ENCODE measurements around the gene CYP11A1. TPM values are rescaled to one million over a fixed set of nuclear protein-coding genes. Genes with fewer than 3 reads are reported as not detected.

CYP11A1 gene
- total RNA-seq, 1 experiment from 2014 or later, result 1.7 TPM

GRCh38 chr15:74370471-74370870 is 3.0 kb upstream of the CYP11A1 start:
- Histone ChIP-seq H3K27ac (ENCODE audit: insufficient read length, low read depth, low read length) (no peak overlapping the region), H3K18ac (ENCODE audit: insufficient read length, low read depth, low read length) (no peak overlapping the region), H4K8ac (replicated peaks; ENCODE audit: insufficient read length, low read depth, low read length) (no peak overlapping the region), H3K27me3 (ENCODE audit: insufficient read depth, low read length) (no peaks in the 10 kb centered on the region; the same call in 1 of the 2 replicates), H2BK5ac (ENCODE audit: insufficient read length, low read length) (no peak overlapping the region), H2BK12ac (ENCODE audit: insufficient read length, low read depth, low read length) (no peak overlapping the region), H4K20me1 (ENCODE audit: control insufficient read depth, insufficient read depth, insufficient read length) (no peaks in the 10 kb centered on the region), H2AK5ac (ENCODE audit: insufficient read length, low read length) (no peak overlapping the region), H2BK120ac (ENCODE audit: low read depth, low read length, poor library complexity, severe bottlenecking) (no peak overlapping the region), H3K23me2 (ENCODE audit: insufficient read length, low read depth, low read length, poor library complexity, severe bottlenecking) (peaks cover 18% of the 10 kb centered on the region), H3K9ac (ENCODE audit: extremely low read depth, insufficient read length, low read length) (no peak overlapping the region), H3K4ac (ENCODE audit: low read depth, low read length) (no peak overlapping the region), H2BK15ac (ENCODE audit: low read depth, low read length) (no peak overlapping the region), H3T11ph (ENCODE audit: low read length) (no peak overlapping the region), H3K79me2 (ENCODE audit: insufficient read depth, low read length) (no peaks in the 10 kb centered on the region), H3K9me3 (ENCODE audit: control insufficient read depth, low read depth, low read length) (no peaks in the 10 kb centered on the region), H3K56ac (ENCODE audit: insufficient read length, low read depth, low read length) (no peak overlapping the region), H3K23ac (ENCODE audit: insufficient read length, low read depth, low read length) (no peak overlapping the region), H3K79me1 (ENCODE audit: insufficient read depth, low read depth, low read length, poor library complexity, severe bottlenecking) (no peaks in the 10 kb centered on the region), H3K4me2 (ENCODE audit: insufficient read depth, insufficient read length, low read length) (no peak overlapping the region), H3K4me1 (ENCODE audit: insufficient read depth, low read length) (no peaks in the 10 kb centered on the region; the same call in 1 of the 2 replicates), H4K91ac (ENCODE audit: insufficient read length, low read depth, low read length) (no peak overlapping the region), H4K5ac (ENCODE audit: insufficient read length, low read depth, low read length) (no peak overlapping the region), H3K14ac (ENCODE audit: insufficient read depth, low read length) (no peak overlapping the region), H2AFZ (ENCODE audit: low read length) (no peak overlapping the region), H2BK20ac (ENCODE audit: low read depth, low read length, poor library complexity, severe bottlenecking) (no peak overlapping the region)
- H3K27ac Mint-ChIP-seq, result no peak overlapping the region
- no peaks in the 10 kb centered on the region for H3K36me3 Mint-ChIP-seq (ENCODE audit: insufficient read depth in 1 of 3, low read depth in 3 of 3)
- DNase-seq, result no peak
- no peak overlapping the region for H3K4me3 Mint-ChIP-seq
- no CpG with 5 or more reads among the region's 5 CpGs for WGBS (ENCODE audit: extremely low coverage, insufficient read length, low lambda C conversion rate)
- H3K9me3 Mint-ChIP-seq, result no peaks in the 10 kb centered on the region
- no peak for TF ChIP-seq CTCF (conservative IDR thresholded peaks at IDR 0.05)
- peaks cover 42% of the 10 kb centered on the region for H3K27me3 Mint-ChIP-seq (ENCODE audit: low read depth)
- peaks cover 15 to 16% of the 10 kb centered on the region in 2 experiments for H3K4me1 Mint-ChIP-seq
